ENCODE data around the gene NFATC2.

NFATC2 gene

DNA sequence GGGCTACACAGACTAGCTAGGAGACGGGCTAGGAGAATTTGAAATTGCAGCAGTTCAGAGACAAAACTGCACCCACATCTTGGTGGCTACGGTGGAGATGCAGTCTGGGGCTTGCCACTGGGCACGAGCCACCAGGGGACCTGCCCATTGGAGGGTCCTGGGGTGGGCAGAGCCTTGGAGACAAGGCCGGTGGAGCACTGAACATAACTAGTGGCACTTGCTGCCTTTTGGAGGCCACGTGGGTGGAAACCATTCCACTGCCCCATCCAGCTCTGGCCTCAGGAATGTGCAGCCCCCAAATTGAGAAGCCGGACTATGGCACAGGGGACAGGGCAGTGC is 113.4 kb downstream of the NFATC2 start:
- DNase-seq = no peak

DNA sequence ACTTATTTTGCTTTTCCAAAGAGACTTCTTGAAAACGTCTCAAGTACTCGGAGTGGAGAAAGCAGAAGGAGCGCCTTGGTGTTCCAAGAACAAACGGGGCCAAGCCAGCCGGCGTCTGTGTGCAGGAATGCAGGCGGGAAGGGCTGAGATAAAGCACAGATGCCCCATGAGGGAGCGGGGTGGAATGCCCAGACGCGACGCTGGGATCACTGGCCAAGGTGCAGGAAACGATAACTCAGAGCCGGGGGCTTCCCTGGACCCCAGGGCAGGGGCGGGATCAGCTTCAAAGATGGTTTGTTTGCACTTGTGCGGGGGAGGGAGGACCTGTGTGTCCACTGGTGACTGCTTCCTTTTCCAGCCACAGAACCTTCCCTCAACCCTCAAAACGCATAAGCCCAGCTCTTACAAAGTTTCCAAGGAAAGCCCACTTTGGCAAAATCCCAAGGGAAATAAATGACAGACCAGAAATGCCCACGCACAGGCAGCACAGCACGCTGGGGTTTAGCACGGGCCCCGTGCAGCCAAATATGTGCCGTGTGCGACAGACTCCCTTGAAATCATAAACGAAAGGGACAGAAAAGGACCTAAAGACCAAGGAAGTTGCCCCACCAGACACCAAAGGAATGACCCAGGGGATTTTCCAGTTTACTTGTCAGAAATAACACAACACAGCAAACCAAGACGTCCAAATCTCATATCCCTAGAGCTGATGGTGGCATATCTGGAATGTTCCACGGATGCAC is 113.9 kb downstream of the NFATC2 start:
- peak; percentile 31 for DNase-seq

DNA sequence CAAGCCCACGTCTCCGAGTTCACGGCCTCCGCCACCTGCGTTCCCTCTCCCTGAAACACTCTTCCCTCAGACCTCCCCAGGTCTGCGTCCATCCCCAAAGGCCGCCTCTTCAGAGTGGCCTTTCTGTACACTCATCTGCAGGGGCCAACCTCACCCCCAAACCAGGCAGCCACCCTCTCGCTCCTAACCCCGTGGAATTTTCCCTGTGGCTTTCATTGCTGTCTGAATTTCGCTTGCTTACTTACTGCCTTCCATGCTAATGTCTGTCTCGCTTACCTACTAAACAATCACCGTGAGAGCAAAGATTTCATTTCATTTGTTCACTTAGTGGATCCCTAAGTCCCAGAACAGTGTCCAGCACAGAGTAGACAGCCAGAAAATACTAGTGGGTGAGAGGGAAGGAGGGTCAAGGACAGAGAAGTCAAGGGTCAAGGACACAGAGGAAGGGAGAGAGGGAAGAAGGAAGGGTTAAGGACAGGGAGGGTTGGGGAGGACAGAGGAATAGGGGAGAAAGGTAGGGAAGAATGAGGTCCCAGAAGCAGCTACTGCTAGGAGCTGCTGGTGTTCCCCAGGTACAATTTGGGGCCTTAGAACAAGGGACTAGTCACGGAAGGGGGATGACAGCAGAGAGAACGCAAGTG is 114.7 kb downstream of the NFATC2 start:
- no peak for DNase-seq

DNA sequence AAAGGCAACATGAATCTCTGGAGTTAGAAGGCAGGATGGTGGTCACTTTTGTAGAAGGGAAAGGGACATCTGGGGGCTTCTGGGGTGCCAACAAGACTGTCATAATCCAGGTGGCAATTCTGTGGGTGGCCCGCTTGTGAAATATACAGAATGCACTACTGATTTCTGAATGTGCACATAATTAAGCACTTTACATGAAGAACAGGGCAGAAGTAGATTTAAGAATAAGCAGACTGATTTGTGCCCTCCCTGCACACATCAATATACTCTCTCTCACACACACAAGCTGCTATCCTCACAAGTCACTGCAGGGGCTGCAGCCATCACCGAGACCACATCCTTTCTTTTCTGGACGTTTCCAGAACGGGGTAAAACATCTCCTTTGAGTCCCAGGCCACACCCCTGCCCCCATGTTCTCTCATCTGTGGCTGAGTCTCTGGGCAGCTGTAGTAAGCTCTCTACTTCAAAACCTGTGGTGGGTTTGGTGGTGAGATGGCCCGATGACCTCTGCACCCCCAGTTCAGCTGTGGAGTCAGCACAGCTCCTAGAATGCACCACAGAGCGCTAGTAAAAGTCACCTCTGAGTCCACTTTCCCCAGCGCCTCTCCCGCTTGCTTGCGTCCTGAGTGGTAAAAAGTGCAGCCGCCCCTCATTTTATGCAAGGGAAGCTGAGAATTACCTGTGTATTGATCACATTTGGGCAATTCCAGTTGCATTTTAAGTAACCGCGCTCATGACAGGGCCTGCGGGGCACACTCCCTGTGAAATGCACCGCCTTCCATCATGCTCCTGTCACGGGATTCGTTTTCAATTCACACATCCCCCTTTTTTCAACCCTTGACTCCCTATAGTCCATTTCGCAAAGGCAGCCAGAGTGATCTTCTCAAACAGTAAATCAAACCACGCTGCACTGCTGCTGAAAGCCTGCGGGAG is 115.5 kb downstream of the NFATC2 start:
- DNase-seq = no peak

DNA sequence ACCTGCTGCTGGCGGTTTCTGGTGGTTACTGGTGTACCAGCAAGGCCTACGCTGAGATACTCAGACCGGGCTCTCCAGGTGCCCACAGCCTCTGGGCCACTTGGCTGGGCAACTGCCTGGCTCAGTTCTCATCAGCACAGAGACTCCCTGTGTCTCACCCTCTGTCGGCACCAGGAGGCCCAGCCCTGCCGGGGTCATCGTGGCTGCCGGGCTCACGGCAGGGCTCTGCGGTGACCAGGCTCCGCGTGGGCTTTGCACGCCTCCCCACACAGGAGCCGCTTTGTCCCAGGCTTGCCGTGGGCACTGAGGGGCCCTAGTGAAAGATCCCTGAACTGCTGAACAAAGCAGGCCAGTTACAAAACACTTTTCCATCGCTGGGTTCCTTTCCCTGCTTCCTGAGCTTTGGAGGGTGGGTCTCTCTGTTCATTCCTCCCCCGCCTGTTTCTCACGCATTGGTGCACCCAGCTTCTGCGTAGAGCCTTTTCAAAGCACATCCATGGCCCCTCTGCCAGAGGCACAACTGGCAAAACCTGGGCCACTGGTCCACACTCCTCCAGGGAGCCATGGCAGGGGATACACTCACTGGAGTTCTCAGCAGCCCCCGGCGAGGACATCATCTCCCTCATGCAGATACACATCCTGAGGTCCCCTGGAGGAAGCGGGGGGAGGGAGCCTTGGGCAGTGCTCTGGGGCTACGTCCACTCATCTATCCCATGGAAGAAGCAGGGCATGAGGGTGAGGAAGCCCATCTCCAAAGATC is 117.0 kb downstream of the NFATC2 start:
- no peak for DNase-seq

DNA sequence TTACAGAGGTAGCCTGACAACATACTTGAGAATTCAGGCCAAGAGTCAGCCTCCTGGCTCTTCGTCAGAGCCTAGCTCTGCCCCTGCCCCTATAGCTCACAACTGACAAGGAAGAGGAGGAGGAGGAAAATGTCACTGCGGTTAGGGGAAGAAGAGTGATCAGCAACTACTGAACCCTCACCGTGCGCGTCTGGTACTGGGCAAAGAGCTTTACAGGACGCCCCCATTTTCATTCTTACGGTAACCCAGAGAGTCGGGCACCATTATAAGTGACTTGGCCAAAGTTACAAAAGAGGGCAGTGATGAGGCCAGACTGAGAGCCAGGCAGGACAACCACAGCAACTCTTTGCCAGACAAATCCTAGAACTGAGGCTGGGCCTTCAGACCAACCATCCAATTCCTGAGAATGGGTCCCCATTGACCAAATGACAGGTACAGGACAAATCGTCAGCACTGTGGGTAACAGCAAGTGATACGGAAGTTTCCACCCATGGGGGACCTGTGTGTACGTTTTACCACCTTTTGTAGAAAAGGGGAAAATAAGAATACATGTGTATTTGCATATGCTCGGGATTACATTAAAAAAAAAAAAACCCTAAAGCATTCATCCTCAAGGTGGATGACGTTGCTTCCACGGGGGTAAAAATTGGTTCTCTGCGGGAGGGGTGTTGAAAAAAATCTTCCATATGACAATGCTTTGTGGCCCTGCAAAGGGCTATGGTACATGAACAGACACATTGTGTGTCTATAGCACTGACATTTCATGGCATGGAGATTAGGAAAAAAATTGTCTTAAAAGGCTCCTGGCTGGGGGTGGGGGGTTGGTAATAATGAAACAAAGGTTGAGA is 118.0 kb downstream of the NFATC2 start:
- DNase-seq = no peak

DNA sequence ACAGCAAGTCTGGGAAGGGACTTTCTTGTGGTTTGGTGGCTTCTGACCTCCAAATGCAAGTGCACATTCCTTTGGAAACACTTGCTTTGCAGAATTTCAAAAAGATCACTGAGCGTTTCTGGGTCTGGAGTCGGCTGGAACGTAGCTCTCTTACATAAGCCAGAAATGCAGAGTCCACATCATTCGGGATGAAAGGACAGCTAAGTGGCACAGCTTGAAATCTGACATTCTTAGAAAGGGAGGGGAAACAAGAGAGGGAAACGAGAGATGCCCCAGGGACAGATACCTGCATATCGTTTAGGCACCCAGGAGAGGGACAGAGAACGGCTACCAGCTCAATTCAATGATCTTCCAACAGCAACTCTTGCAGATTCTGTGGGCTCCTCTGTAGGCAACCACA is 118.7 kb downstream of the NFATC2 start:
- no peak for DNase-seq

DNA sequence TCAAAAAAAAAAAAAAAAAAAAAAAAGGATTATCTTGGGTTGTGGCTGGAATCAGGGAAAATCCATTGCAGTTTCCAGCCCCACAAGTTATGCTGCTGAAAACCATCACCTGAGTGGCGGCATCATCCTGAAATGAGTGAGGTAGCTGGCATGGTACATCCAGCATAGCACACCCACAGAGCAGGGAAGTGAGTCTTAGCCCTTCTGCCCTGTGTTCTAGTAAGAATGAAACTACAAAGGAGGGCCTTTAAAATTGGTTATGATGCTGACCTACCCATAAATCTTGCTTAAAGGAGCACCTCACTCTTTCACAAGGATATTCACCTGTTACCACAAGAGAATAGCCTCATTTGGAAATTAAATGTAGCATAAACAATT is 119.2 kb downstream of the NFATC2 start:
- no peak for DNase-seq

DNA sequence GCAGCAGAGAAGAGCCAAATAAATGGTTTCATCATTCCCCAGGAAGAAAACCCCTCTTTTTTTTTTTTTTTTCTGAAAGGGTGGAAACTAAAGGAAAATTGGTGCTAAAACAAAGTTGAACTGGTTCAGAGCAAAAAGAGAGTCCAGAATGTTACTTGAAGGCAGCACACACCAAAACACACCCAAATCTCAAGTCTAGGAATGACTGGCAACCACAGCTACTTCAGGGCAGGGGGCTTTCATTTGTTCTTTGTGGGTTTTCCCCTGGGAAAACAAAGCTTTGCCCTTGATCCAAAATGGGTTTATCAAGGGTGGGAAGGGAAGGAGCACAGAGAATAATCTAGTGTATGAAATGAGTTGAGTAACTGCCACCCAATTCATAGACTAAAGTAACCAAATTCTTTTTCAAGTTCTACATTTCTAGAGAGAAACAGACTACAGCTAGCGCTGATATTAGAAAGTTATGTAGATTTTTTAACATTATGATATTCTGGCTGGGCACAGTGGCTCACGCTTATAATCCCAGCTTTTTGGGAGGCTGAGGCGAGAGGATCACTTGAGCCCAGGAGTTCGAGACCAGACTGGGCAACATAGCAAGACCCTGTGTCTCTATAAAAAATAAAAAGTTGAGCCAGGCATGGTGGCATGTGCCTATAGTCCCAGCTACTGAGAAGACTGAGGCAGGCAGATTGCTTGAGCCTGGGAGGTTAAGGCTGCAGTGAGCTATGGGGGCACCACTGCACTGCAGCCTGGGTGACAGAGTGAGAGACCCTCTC is 119.8 kb downstream of the NFATC2 start:
- DNase-seq = no peak

DNA sequence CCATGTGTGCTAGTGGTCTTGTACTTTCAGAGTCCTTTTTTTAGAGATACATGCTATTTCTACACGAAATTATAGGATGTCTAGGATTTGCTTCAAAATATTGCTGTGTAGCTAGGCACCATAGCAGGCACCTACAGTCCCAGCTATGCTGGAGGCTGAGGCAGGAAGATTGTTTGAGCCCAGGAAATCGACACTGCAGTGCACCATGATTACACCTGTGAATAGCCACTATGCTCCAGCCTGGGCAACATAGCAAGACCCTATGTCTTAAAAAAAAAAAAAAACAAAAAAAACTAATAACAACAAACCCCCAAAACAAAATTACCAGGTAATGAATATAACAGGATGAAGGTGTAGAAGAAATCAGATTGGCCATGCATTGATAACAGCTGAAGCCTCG is 121.7 kb downstream of the NFATC2 start:
- DNase-seq = no peak

DNA sequence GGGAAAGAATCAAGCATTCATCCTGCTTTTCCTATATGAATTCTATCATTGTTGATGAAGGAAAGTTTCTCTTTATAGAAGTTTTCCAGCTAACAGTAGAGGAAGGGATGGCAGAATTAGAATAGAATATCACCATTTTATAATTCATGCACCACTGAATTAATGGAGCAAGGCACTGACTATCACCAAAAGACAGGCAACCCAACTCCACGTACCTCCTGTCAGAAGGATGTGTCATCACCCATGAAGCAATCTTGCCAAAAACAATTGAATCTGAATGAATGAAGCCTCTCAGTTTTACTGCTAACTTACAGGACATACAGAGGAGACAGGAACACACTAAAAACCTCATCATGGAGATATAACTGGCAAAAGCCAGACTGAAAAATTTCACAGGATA is 122.4 kb downstream of the NFATC2 start:
- peak; percentile 22 for DNase-seq

DNA sequence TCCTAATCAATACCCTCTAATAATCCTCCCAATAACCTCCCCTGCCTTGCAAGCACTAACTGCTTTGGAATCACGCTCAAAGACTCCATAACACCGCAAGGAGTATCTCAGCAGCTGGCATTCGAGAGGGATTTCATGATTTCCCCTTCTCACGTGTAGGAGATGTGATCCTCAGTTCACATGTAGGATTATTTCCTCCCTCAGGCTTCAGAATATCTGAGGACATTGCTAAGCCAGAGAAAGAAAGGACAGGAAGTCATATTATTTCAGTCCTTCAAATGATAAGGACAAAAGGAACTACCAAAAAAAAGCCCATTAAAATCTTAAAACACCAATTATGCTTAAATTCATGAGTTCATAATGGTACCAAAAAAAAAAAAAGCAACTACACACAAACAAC is 122.9 kb downstream of the NFATC2 start:
- DNase-seq = no peak

DNA sequence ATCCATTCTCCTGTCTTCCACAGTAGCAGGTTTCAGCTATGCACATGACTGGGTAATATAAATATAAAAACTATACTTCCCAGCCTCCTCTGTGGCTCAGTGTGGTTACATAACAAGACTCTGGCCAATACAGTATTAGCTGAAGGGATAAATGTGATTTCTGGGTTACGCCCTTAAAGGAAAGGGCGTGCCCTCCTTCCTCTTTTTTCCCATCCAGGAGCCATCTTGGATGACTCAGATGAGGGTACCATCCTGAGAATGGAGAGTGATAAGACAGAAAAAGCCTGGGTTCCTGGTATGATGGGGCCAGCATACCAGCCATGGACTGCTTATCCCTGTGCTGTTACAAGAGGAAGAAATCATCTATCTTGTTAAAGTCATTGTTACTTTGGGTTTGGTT is 123.3 kb downstream of the NFATC2 start:
- no peak for DNase-seq

DNA sequence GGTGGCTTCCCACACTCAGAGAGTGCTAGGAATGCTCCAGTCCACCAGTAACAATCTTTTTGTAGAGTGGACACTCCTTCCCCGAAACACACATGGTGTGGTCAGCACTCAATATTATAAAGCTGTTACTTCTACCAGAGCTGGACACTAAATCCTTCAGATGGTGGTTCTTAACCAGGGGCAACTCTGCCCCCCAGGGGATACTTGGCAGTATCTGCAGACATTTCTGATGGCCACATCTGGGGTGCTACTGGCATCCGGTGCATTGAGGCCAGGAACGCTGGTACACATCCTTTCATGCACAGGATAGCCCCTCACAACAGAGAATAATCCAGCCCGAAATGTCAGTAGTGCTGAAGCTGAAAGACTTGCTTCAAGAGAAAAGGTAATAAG is 124.4 kb downstream of the NFATC2 start:
- DNase-seq = no peak

DNA sequence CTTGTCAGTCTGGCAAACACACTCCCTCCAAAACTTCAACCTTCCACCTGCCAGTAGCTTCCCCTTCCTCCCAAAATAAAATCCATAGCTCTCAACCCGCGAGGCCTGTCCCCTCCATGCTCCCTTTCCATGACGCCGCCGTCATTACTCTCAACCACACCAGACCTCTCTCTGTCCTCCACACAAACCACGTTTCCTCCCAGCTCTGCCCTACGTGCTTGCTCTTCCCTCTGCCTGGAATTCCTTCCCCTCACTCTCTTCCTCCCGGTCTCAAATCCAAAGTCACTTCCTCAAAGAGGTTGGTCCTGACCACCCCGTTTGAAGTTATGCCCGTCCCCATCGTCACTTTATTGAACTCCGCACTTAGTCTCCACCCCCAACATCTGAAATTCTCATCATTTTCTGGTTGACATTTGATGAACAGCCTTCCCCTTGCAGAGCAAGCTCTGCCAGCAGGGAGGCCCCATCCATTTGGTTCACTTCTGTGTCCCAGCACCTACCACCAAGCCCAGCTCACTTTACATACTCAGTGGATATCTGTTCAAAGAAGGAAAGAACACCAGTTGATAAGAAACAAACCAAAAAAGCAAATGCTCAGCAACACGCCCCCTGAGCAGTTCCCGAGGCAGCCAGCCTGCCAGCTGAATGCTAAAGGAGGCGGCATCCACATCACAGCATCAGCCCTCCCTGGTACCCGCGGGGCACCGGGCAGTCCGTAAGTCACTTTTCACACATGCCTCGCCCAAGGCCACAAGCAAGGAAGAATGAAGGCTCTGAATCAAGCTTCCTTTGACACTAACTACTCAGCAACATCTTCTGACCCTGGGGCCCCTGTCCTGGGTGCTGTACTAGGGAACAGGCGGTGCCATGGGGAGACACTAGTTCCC is 125.0 kb downstream of the NFATC2 start:
- DNase-seq = no peak

DNA sequence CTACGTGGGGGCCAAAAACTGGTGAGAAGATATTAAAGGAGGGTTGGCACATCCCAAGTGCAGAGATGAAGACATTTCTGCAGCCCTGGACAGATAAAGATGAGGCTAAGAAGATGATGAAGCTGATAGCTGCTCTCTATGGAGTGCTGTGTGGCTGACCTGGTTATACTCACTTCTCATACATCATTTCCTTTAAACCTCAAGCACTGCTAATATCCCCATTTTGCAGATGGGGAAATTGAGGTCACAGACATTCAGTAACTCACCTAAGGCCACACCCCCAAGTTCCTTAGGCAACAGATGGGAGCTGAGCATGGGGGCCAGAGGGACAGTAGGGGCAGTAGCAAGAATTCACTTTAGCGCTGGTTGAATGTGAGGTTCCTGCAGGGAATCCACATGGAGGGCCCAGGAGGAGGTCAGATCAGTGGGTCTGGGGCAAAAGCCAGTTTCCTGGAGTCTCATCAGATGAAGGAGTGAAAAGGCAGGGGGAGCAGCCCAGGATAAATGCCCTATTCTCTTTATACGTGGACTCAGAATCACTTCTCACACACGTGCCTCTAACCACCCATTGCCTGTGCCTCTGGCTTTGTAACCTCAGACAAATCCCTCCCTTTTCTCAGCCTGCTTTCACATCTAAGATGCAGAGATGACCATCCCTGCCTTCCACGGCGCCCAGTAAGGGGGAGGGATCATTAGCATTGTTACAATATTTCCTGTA is 125.8 kb downstream of the NFATC2 start:
- no peak for DNase-seq

DNA sequence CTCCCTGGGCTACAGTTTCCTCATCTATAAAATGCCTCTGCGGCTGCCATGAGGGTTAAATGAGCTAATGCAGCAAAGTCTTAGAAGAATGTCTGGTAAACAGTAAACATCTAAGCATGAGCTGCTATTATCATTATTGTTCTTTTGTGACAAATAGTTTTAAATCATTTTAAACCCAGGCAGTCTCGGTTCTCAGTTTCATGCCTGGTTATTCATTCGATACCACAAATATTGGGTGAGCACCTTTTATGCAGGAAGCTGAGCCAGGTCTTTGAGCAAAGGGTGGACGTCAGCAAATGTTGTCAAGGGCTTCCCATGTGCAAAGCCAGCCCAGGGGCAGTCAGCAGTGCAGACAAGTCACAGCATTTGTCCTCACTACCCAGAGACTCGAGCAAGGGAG is 128.7 kb downstream of the NFATC2 start:
- DNase-seq = no peak

DNA sequence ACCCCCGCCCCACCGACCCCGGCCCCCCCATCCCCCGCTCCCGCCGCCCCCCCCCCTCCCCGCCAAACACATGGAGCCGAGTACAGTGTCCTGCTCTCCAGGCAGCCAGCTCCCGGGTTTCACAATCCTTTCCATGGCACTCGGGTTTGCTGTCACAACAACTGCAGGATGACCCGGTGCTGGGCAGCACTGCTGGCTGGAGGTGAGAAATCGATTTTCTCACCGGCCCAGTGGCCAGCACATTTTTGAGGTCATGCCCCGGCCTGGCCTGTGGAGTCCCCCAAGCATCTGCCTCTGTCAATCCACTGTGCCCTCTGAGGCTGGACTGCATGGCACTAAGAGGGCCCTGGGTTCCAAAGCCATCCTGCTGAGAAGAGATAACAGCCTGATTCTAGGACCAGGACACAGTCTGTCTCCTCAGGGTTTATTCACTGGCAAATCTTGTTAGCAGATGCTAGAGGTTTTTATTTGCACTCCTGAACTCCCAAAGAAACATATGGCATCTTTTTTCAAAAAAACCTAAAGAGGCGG is 129.5 kb downstream of the NFATC2 start:
- peak; percentile 50 for DNase-seq

DNA sequence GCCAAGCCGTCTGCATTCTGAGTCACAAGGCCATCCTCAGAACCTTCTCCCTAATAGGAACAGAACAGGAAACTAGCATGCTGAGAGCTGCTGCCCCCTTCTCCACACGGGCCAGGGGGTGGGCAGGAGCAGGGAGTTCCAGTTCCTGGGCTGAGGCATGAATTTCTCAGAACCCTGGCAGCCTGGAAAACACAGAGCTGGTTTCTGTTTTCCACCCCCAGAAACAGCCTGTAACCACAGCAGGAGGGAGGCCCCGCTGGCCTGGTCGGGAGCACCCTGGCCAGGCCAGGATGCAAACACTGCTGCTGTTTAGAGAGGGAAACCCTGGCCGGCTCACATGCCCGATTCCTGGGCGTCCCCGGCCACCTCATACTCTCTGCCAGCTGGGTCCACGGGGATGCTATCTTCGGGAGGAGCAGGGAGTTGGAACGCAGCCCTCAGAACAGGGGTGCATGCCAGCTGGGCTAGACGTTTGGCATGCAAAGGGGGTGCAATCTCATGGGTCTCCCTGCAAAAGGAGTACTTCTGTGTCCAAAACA is 130.1 kb downstream of the NFATC2 start:
- peak; percentile 42 for DNase-seq

All from fibroblast of skin of scalp (primary cell).